Measurements from ENCODE around the gene NUBP1. TPM values are rescaled to one million over a fixed set of nuclear protein-coding genes. Genes with fewer than 3 reads are reported as not detected.

The NUBP1 gene
- total RNA-seq: 10 to 100 TPM; 28.5 to 35.6 TPM
- polyA plus RNA-seq (ENCODE audit: insufficient read length in 6 of 6): 10 to 100 TPM; 25.0 to 31.3 (median 28.8) TPM
- long read RNA-seq, donor 1, transcript NUBP1-201 (11 exons, 1,228 nt): major isoform, 8 of 15 reads
- long read RNA-seq, donor 1, partial matches to known transcripts: 6 of 15 reads
- long read RNA-seq, donor 1, other reads (novel, unspliced or antisense): 0 of 15 reads
- long read RNA-seq, donor 2, transcript NUBP1-201 (11 exons, 1,228 nt): major isoform, 6 of 7 reads
- long read RNA-seq, donor 2, partial matches to known transcripts: 0 of 7 reads
- long read RNA-seq, donor 2, other reads (novel, unspliced or antisense): 0 of 7 reads
- long read RNA-seq, donor 3, transcript NUBP1-201 (11 exons, 1,228 nt): major isoform, 6 of 7 reads
- long read RNA-seq, donor 3, partial matches to known transcripts: 0 of 7 reads
- long read RNA-seq, donor 3, other reads (novel, unspliced or antisense): 0 of 7 reads
- long read RNA-seq, donor 4, transcript NUBP1-201 (11 exons, 1,228 nt): major isoform, 10 of 14 reads
- long read RNA-seq, donor 4, partial matches to known transcripts: 3 of 14 reads
- long read RNA-seq, donor 4, other reads (novel, unspliced or antisense): 1 of 14 reads
- long read RNA-seq, donor 5, transcript NUBP1-201 (11 exons, 1,228 nt): major isoform, 6 of 12 reads
- long read RNA-seq, donor 5, partial matches to known transcripts: 5 of 12 reads
- long read RNA-seq, donor 5, other reads (novel, unspliced or antisense): 0 of 12 reads
- long read RNA-seq, donor 6, transcript NUBP1-201 (11 exons, 1,228 nt): major isoform, 11 of 11 reads
- long read RNA-seq, donor 6, partial matches to known transcripts: 0 of 11 reads
- long read RNA-seq, donor 6, other reads (novel, unspliced or antisense): 0 of 11 reads
- long read RNA-seq, donor 7, transcript NUBP1-201 (11 exons, 1,228 nt): major isoform, 8 of 8 reads
- long read RNA-seq, donor 7, partial matches to known transcripts: 0 of 8 reads
- long read RNA-seq, donor 7, other reads (novel, unspliced or antisense): 0 of 8 reads
- long read RNA-seq, donor 8, transcript NUBP1-201 (11 exons, 1,228 nt): major isoform, 6 of 6 reads
- long read RNA-seq, donor 8, partial matches to known transcripts: 0 of 6 reads
- long read RNA-seq, donor 8, other reads (novel, unspliced or antisense): 0 of 6 reads
- long read RNA-seq, donor 9: 0 reads
- long read RNA-seq, donor 10, transcript NUBP1-201 (11 exons, 1,228 nt): major isoform, 24 of 37 reads
- long read RNA-seq, donor 10, partial matches to known transcripts: 4 of 37 reads
- long read RNA-seq, donor 10, other reads (novel, unspliced or antisense): 8 of 37 reads
- long read RNA-seq, donor 11: 0 reads
- long read RNA-seq, donor 12, transcript NUBP1-201 (11 exons, 1,228 nt): major isoform, 10 of 15 reads
- long read RNA-seq, donor 12, partial matches to known transcripts: 5 of 15 reads
- long read RNA-seq, donor 12, other reads (novel, unspliced or antisense): 0 of 15 reads

DNA sequence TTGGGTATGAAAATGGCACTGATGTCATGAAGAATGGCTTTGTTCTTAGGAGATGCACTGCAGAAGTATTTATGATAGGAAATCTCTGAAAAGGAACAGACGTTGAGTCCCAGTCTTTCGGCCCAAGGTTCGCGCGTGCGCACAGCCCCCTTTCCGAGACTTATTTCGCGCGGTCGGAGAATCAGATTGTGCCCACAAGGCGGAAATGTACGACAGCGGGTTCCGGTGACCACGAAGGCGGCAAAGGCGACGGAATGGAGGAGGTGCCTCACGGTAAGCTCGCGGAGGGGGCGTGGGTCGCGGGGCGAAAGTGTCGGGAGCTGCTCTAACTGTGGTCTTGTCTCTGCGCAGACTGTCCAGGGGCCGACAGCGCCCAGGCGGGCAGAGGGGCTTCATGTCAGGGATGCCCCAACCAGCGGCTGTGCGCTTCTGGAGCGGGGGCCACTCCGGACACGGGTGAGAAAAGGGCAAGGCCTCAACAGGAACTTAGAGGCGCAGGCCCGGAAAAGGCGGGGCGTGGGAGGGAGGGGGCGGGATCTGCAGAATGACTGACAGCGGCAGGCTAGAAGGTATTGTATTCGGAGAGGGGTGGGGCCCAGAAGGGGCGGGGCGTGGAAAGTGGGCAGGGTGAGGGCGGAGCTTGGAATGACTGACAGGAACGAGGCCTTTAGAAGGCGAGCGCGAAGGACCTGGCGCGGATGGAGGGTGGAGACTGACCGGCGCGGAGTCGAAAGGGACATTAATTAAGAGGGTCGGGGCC is at the start of gene NUBP1:
Gene NUBP1, plus strand, starts transcription at position 233 of the 760 bp plus-strand sequence. Its CDS starts 22 bp downstream, at position 255.
- ATAC-seq (peak; percentile 98), DNase-seq (peak; percentile 99 to 100 (median 99))
- intact Hi-C loops (cut with DNase I): no loop called here
- peaks cover 0 to 20% of the 10 kb centered on the region in 2 donors for H3K36me3 ChIP-seq
- no peaks in the 10 kb centered on the region for H3K27me3 ChIP-seq
- H3K4me3 ChIP-seq: peak within 1 kb of the TSS; percentile 47 to 51
- H3K9me3 ChIP-seq: no peaks in the 10 kb centered on the region
- H3K27ac ChIP-seq: peak within 1 kb of the TSS; percentile 97 to 98
- H3K4me1 ChIP-seq: peaks cover 19 to 38% of the 10 kb centered on the region in 2 donors
- TF ChIP-seq CTCF (IDR thresholded peaks at IDR 0.05): no peak

GRCh38 chr16:10693889-10694288 is 49.8 kb upstream of the NUBP1 start:
- no peaks in the 10 kb centered on the region for H3K4me1 ChIP-seq
- intact Hi-C loops (cut with DNase I): no loop called here
- H3K27me3 ChIP-seq: no peaks in the 10 kb centered on the region
- no peak overlapping the region for H3K4me3 ChIP-seq
- H3K27ac ChIP-seq: no peak overlapping the region
- ATAC-seq: no peak
- no peak for DNase-seq
- no peaks in the 10 kb centered on the region for H3K36me3 ChIP-seq
- H3K9me3 ChIP-seq: no peaks in the 10 kb centered on the region
- TF ChIP-seq CTCF (IDR thresholded peaks at IDR 0.05): no peak

GRCh38 chr16:10694306-10694705 is 49.3 kb upstream of the NUBP1 start:
- H3K27me3 ChIP-seq: no peaks in the 10 kb centered on the region
- no peak for TF ChIP-seq CTCF (IDR thresholded peaks at IDR 0.05)
- no peak overlapping the region for H3K27ac ChIP-seq
- no peaks in the 10 kb centered on the region for H3K4me1 ChIP-seq
- DNase-seq (peak in 1 of 4 donors; percentile 79), ATAC-seq (no peak)
- no peak overlapping the region for H3K4me3 ChIP-seq
- H3K36me3 ChIP-seq: no peaks in the 10 kb centered on the region
- intact Hi-C loops (cut with DNase I): no loop called here
- H3K9me3 ChIP-seq: no peaks in the 10 kb centered on the region

GRCh38 chr16:10694830-10695229 is 48.8 kb upstream of the NUBP1 start, which contains the start of gene TEKT5:
TEKT5 (minus strand) TSS chr16:10694930; CDS start chr16:10694873, 57 bp downstream.
- intact Hi-C loops (cut with DNase I): no loop called here
- Histone ChIP-seq H3K4me1 (no peaks in the 10 kb centered on the region), H3K36me3 (no peaks in the 10 kb centered on the region), H3K27ac (no peak within 1 kb of the TSS), H3K4me3 (no peak within 1 kb of the TSS), H3K9me3 (no peaks in the 10 kb centered on the region), H3K27me3 (no peaks in the 10 kb centered on the region)
- DNase-seq (no peak), ATAC-seq (no peak)
- TF ChIP-seq CTCF (IDR thresholded peaks at IDR 0.05): no peak

Measured in left lung (tissue), 14 donors.